ENCODE measurements around the gene NIFK.

NIFK gene

DNA sequence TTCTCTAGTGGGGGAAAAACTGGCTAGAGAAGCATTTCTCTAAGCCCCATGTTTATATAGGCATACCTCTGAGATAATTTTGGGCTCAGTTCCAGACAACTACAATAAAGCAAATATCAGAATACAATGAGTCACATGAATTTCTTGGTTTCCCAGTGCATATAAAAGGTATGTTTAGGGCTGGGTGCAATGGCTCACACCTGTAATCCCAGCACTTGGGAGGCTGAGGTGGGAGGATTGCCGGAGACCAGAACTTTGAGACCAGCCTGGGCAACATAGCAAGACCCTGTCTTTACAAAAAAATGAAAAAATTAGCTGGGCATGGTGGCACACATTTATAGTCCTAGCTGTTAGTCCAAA lies 41.0 kb upstream of the NIFK start:
- TF ChIP-seq POLR2AphosphoS5 (IDR thresholded peaks at IDR 0.05; ENCODE audit: low read depth) (no peak), SPI1 (IDR thresholded peaks at IDR 0.05; ENCODE audit: borderline replicate concordance, low read depth) (no peak), GABPA (IDR thresholded peaks at IDR 0.05; ENCODE audit: low read depth) (no peak)
- TF ChIP-seq, protein P1, sequence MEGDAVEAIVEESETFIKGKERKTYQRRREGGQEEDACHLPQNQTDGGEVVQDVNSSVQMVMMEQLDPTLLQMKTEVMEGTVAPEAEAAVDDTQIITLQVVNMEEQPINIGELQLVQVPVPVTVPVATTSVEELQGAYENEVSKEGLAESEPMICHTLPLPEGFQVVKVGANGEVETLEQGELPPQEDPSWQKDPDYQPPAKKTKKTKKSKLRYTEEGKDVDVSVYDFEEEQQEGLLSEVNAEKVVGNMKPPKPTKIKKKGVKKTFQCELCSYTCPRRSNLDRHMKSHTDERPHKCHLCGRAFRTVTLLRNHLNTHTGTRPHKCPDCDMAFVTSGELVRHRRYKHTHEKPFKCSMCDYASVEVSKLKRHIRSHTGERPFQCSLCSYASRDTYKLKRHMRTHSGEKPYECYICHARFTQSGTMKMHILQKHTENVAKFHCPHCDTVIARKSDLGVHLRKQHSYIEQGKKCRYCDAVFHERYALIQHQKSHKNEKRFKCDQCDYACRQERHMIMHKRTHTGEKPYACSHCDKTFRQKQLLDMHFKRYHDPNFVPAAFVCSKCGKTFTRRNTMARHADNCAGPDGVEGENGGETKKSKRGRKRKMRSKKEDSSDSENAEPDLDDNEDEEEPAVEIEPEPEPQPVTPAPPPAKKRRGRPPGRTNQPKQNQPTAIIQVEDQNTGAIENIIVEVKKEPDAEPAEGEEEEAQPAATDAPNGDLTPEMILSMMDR (IDR thresholded peaks at IDR 0.05; ENCODE audit: insufficient read depth, low read length), result no peak
- TF ChIP-seq, protein P2, sequence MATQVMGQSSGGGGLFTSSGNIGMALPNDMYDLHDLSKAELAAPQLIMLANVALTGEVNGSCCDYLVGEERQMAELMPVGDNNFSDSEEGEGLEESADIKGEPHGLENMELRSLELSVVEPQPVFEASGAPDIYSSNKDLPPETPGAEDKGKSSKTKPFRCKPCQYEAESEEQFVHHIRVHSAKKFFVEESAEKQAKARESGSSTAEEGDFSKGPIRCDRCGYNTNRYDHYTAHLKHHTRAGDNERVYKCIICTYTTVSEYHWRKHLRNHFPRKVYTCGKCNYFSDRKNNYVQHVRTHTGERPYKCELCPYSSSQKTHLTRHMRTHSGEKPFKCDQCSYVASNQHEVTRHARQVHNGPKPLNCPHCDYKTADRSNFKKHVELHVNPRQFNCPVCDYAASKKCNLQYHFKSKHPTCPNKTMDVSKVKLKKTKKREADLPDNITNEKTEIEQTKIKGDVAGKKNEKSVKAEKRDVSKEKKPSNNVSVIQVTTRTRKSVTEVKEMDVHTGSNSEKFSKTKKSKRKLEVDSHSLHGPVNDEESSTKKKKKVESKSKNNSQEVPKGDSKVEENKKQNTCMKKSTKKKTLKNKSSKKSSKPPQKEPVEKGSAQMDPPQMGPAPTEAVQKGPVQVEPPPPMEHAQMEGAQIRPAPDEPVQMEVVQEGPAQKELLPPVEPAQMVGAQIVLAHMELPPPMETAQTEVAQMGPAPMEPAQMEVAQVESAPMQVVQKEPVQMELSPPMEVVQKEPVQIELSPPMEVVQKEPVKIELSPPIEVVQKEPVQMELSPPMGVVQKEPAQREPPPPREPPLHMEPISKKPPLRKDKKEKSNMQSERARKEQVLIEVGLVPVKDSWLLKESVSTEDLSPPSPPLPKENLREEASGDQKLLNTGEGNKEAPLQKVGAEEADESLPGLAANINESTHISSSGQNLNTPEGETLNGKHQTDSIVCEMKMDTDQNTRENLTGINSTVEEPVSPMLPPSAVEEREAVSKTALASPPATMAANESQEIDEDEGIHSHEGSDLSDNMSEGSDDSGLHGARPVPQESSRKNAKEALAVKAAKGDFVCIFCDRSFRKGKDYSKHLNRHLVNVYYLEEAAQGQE (IDR thresholded peaks at IDR 0.05; ENCODE audit: insufficient replicate concordance, low read depth), result no peak
- no peak overlapping the region for H3K4me3 ChIP-seq (replicated peaks; ENCODE audit: insufficient read depth, low read length)
- no peaks in the 10 kb centered on the region for H3K27me3 ChIP-seq (ENCODE audit: insufficient read depth, poor library complexity, severe bottlenecking)
- H3K27ac ChIP-seq (replicated peaks), result no peak overlapping the region
- DNase-seq (ENCODE audit: low read depth in 1 of 2, low spot score in 1 of 2), result no peak

DNA sequence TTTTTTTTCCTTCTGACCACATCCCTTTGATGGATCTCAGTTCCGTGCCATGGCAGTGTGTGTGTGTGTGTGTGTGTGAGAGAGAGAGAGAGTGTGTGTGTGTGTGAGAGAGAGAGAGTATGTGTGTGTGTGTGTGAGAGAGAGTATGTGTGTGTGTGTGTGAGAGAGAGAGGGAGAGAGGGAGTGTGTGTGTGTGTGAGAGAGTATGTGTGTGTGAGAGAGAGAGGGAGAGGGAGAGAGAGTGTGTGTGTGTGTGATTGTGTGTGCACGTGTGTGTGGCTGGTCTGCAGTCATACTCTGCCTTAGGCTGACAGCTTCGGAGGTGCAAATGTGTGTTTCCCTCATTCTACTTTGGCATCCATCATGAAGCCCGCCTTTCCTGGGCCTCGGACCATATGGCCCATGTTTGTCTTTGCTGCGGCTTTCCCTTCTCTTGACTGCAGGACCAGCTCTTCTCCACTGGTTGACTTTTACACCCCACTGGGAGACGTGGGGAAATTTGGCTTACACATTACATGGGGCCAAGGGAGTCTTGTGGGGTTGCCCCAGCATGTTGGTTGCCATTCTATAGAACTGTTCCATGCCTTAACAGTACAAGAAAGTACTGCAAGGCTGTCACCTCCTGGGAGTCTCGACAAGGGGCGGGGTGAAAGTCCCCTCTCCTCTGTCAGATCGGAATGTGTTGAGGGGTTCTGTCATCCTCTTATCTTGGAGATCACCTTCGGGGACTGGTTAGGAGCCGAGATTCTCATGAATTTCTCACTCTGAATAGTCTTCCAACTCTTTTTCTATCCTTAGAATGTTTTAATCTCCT lies 40.4 kb upstream of the NIFK start:
- Histone ChIP-seq H3K27me3 (ENCODE audit: insufficient read depth, poor library complexity, severe bottlenecking) (no peaks in the 10 kb centered on the region), H3K4me3 (replicated peaks; ENCODE audit: insufficient read depth, low read length) (no peak overlapping the region), H3K27ac (replicated peaks) (no peak overlapping the region)
- TF ChIP-seq, protein P1 (IDR thresholded peaks at IDR 0.05; ENCODE audit: insufficient read depth, low read length), result no peak
- TF ChIP-seq POLR2AphosphoS5 (IDR thresholded peaks at IDR 0.05; ENCODE audit: low read depth), result no peak
- TF ChIP-seq GABPA (IDR thresholded peaks at IDR 0.05; ENCODE audit: low read depth), result no peak
- TF ChIP-seq, protein P2 (IDR thresholded peaks at IDR 0.05; ENCODE audit: insufficient replicate concordance, low read depth), result no peak
- no peak for TF ChIP-seq SPI1 (IDR thresholded peaks at IDR 0.05; ENCODE audit: borderline replicate concordance, low read depth)
- no peak for DNase-seq (ENCODE audit: low read depth in 1 of 2, low spot score in 1 of 2)

DNA sequence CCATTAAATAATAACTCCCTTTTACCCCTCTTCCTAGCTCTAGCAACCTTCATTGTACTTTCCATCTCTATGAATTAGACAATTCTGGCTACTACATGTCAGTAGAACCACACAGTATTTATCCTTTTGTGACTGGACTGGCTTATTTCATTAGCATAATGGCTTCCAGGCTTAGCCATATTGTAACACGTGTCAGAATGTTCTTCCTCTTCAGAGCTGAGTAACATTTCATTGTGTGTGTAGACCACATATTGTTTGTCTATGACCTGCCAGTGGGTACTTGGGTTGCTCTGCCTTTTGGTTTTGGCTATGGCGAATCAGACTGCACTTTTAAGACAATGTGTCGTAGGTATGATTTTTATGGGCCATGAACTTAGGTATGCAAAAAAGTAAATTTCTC lies 39.7 kb upstream of the NIFK start:
- Histone ChIP-seq H3K4me3 (replicated peaks; ENCODE audit: insufficient read depth, low read length) (no peak overlapping the region), H3K27me3 (ENCODE audit: insufficient read depth, poor library complexity, severe bottlenecking) (no peaks in the 10 kb centered on the region), H3K27ac (replicated peaks) (no peak overlapping the region)
- DNase-seq (ENCODE audit: low read depth in 1 of 2, low spot score in 1 of 2), result no peak
- TF ChIP-seq GABPA (IDR thresholded peaks at IDR 0.05; ENCODE audit: low read depth), result no peak
- no peak for TF ChIP-seq SPI1 (IDR thresholded peaks at IDR 0.05; ENCODE audit: borderline replicate concordance, low read depth)
- TF ChIP-seq, protein P1 (IDR thresholded peaks at IDR 0.05; ENCODE audit: insufficient read depth, low read length), result no peak
- TF ChIP-seq, protein P2 (IDR thresholded peaks at IDR 0.05; ENCODE audit: insufficient replicate concordance, low read depth), result no peak
- TF ChIP-seq POLR2AphosphoS5 (IDR thresholded peaks at IDR 0.05; ENCODE audit: low read depth), result no peak

All from HL-60 (cell line).